Testis (tissue), 2 donors: Measurements from ENCODE around the gene MCCC2.

Source experiments
- CTCF ChIP-seq, 3 experiments: fragments of 450-650 bp in 2 of 3; fragments of 200-600 bp in 1 of 3; sonication (generic) in 1 of 3; IDR thresholded peaks; one replicate each; pipeline ENCODE4 v1.5.1; 2016 to 2019; ENCODE audit warnings: antibody characterized with exemption in 3 of 3, mild to moderate bottlenecking in 2 of 3, moderate library complexity in 1 of 3
- POLR2A ChIP-seq: fragments of 450-650 bp; IDR thresholded peaks from one replicate; pipeline ENCODE4 v1.6.1; 2017; ENCODE audit warnings: antibody characterized with exemption, mild to moderate bottlenecking, moderate library complexity

- no peak for TF ChIP-seq CTCF (IDR thresholded peaks at IDR 0.05)
- TF ChIP-seq POLR2A = no peak
These were observed 112.1 kb downstream of the MCCC2 start for GRCh38 chr5:71699233-71699632.
